ENCODE results near the gene XCL2.
"Not testable (repeated sequence)": the region's sequence is repeated elsewhere in the genome, so short reads cannot be mapped to it uniquely, and the experiment has no call there.

The XCL2 gene

GRCh38 chr1:168560370-168560769, 16.6 kb upstream of the XCL2 start:
- DNase-seq (ENCODE audit: extremely low read depth in 1 of 2, low read depth in 1 of 2): no peak

DNA sequence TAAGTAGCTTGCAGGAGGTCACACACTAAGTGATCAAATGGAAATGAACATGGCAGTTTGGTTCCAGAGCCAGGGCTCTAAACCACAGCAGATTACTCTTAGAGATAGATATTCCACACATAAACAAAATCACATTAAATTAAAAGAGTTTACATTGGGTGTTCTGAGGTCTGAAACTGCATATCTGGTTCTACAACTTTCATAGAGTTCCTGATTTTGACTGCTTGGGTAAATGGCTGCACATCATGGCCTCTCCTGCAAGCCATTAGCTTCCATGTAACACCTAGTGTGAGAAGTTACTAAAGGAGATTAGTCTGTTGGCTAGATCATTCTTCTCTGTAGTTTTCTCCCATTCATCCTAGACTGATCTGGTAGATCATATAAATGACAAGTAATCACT, 12.8 kb upstream of the XCL2 start:
- no peak for DNase-seq (ENCODE audit: extremely low read depth in 1 of 2, low read depth in 1 of 2)

- DNase-seq (ENCODE audit: extremely low read depth in 1 of 2, low read depth in 1 of 2): no peak
Measured at GRCh38 chr1:168555508-168556046, 11.8 kb upstream of the XCL2 start.

DNA sequence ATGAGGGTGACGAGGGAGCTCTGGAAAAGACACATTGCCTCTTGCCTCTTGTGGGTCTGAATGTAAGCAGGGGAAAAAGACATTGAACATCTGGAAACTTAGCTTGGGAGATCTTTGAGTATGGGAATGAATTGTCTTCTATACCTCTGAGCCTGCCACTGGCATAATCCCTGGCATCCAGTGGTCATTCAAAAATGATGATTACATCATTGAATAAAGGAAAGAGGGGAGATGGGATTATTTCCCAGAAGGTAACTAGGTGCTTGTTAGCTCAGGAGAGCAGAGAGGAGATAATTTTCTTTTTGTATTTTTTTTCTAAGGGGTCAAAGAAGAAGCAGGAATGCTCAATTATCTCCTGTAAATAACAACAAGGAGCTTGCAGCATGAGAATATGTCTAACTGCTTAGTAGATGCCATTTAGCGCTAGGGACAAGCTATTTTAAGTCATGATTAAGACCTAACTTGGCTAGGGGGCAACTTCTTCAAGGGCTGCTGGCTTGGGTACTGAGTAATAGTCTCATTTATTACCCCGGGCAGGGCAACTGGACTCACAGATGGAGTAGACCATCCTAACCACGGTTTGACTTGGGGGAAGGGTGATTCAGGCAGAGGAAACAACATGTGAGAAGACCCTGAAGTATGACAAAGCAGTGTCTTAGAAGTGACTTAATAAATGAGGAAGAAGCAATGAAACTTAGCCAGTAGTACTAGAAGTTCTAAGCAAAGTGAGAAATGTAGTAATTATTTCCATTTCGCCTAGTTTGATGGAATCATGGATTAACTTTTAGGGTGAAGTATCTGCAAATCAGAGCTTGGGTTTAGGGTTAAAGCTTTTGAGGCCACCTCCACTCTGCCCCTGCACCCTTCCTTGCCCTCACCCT, 11.0 kb upstream of the XCL2 start:
- no peak for DNase-seq (ENCODE audit: extremely low read depth in 1 of 2, low read depth in 1 of 2)

GRCh38 chr1:168553680-168554553, 10.1 kb upstream of the XCL2 start:
- DNase-seq (ENCODE audit: extremely low read depth in 1 of 2, low read depth in 1 of 2): no peak

DNA sequence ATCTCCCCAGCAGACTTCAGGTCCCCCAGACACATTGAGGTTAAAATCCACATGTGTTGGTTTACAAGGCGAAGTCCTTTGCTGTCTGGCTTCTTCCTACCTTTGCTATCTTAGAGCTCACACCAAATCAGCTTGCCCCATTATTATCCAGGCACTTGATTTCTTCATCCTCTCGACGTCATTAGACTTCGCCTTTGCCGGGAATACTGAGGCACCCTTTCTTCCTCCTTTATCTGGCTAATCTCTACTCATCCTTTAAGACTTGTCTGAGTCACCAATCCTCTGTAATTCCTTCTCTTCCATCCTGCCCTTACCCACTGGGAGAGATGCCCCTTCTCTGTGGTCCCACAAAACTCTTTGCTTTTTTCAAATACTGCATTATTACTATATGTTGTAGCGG, 9.2 kb upstream of the XCL2 start:
- no peak for DNase-seq (ENCODE audit: extremely low read depth in 1 of 2, low read depth in 1 of 2)

GRCh38 chr1:168551688-168552087, 7.9 kb upstream of the XCL2 start:
- DNase-seq (ENCODE audit: extremely low read depth in 1 of 2, low read depth in 1 of 2): no peak

DNA sequence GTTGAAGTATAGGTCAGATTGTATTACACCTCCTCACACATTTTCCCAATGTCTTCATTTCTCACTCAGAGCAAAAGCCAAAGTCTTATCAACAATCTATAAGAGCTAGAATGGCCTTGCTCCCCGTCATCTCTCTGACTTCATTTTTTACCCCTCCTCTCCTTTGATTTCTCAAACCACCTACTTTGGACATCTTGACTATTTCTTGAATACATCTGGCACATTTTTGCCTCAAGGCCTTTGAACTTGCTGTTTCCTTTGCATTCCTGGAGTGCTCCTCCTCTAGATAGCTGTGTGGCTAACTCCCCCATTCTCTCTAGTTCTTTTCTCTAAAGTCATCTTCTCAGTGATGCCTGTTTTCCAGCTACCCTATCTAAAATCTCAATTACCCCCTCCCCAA, 7.2 kb upstream of the XCL2 start:
- no peak for DNase-seq (ENCODE audit: extremely low read depth in 1 of 2, low read depth in 1 of 2)

DNA sequence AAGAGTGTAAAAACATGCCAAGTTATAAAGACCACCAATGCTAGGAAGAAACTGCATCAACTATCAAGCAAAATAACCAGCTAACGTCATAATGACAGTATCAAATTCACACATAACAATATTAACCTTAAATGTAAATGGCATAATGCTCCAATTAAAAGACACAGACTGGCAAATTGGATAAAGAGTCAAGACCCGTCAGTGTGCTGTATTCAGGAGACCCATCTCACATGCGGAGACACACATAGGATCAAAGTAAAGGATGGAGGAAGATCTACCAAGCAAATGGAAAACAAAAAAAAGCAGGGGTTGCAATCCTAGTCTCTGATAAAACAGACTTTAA, 2.7 kb upstream of the XCL2 start:
- not testable (repeated sequence) for DNase-seq (ENCODE audit: extremely low read depth in 1 of 2, low read depth in 1 of 2)

DNA sequence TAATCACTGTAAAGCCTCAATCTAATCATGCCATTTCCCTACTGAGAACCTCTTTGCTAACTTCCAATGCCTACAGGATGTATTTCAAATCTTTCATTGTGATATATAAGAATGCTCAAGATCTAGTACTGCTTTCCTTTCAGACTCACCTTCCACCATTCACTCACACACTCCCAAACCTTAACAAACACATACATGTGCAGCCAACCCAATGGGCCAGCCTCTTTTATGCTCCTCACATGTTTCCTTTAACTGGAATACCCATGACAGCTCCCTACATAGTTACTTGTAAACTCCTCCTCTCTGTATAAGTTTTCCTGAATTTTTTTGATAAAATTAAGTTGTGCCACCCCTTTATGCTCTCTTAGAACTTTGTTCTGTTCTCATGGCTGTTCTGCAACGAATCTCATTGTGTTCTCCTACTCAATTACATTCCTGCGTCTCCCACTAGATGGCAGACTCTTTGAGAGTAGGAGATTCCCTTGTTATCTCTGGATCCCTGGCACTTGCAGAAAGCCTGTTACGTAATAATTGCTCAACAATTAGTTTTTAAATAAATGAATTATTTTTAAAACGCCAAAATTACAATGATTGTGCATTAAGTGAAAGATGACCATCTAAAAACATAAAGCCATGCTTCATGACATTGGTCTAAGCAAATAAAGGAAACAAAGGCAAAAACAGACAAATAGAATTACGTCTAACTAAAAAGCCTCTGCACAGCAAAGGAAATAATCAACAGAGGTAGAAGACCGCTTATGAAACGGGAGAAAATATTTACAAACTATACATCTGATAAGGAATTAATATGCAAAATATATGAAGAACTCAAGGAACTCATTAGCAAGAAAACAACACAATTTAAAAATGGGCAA, 2.1 kb upstream of the XCL2 start:
- DNase-seq (ENCODE audit: extremely low read depth in 1 of 2, low read depth in 1 of 2): not testable (repeated sequence)

GRCh38 chr1:168542978-168543377, 819 bp downstream of the XCL2 start:
- DNase-seq (ENCODE audit: extremely low read depth in 1 of 2, low read depth in 1 of 2): not testable (repeated sequence)

DNA sequence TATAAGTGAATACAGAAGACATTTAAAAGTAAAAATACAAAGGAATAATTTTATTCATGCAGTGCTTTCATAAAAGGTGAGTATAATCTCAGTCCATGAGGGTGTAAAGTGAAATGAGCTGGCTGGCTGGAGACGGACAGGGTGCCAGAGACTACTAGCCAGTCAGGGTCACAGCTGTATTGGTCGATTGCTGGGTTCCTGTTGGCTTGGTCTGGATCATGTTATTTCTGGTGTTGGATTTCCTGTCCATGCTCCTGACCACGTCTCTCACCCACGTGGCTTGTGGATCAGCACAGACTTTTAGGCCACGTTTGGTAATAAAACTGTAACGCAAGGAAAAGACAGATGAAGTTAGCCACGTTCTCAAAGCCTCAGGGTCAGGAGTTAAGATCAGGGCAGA, 3.0 kb downstream of the XCL2 start:
- DNase-seq (ENCODE audit: extremely low read depth in 1 of 2, low read depth in 1 of 2): not testable (repeated sequence)

DNA sequence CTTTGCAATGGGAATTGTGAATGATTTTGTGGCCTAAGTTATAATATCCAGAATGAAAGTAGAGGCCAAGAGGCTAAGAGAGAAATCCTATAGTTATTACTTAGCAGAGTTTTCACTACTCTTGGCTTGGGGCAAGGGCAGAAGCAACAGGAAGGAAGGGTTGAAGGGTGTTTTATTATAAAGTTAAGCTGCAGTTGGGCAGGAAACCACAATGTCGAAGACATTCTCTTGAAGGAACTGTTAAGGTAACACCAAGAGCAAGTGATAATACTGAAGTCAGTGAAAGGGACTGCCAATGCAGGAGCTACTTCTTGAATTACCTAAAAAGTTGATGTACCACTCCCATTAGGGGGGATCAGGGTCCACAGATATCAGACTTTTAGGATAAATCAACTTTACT, 8.3 kb downstream of the XCL2 start:
- DNase-seq (ENCODE audit: extremely low read depth in 1 of 2, low read depth in 1 of 2): no peak

DNA sequence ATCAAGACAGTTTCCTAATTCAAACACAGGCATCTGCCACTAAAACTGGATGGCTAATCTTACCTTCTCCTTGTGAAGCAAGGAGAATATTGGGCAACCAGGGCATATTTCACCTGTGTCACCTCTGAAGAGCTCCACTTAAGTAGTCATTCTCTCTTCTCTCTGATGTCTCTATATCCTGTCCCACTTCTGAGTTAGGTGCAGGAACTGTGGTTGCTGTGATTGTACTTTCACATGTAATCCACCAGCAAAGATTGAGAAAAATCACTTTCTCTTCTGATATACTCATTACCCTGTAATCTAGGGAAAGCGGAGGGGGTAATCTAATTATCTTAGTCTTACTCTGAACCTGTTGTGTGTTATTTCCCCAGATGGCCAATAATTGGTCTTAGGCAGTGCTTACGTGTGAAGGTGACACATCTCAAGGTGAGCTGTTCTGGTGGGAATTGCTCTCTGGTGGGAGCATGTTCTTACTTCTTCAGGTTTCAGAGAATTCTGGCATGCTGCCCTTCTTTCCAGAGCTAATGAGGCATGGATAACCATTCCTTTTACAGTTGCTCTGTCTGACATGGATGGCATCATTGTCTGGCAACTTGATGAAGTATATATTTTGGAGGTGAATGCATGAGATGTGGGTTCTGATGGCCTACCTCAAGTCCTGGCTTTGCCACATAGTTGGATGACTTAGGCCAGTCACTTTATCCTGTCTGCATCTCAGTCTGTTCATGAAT, 12.0 kb downstream of the XCL2 start:
- no peak for DNase-seq (ENCODE audit: extremely low read depth in 1 of 2, low read depth in 1 of 2)

GRCh38 chr1:168529518-168529917, 14.3 kb downstream of the XCL2 start:
- no peak for DNase-seq (ENCODE audit: extremely low read depth in 1 of 2, low read depth in 1 of 2)

DNA sequence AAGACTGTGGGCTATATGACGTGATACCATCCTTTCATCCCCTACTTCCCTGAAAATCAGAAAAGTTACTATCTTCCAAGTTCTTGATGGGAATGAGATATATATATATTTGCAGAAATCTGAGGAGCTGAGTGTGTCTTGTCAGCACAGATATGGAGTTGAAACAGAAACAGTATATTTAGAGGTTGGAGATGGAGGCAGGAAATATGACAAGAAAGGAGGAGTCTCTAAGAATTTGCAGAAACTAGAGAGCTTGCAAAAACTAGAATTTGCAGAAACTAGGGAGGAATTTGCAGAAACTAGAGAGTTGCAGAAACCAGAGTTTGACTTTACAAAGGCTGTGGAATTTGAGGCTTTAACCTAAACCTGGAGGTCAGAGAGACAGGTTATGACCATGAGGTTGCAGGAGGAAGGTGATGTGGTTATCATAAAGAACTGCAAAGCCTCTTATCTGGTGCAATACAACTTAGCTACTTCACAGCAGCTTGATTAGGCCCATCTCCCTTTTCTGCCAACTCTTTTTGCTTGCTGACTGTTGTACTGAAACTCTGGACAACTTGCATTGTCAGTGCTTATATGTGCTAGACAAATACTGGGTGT, 22.3 kb downstream of the XCL2 start:
- no peak for DNase-seq (ENCODE audit: extremely low read depth in 1 of 2, low read depth in 1 of 2)

DNA sequence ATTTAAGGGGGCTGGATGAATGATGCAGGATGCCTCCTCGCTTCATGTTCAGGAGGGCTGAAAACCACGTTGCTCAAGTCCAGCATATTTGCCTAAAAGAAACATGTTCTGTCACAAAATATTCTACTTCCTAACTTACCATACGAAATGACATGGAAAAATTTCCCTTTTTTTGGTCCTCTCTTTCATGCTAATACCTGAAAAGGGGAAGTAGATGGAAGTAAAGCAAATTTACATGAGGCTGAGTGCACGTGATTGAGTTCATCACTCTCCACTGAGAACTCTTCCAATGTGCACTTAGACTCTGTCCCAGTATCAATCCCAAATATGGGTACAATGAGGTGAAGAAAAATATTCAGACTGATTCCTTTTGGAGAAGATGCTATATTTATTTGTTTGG, 23.0 kb downstream of the XCL2 start:
- DNase-seq (ENCODE audit: extremely low read depth in 1 of 2, low read depth in 1 of 2): no peak

- DNase-seq (ENCODE audit: extremely low read depth in 1 of 2, low read depth in 1 of 2): no peak
Measured at GRCh38 chr1:168520052-168520751, 23.6 kb downstream of the XCL2 start.

DNA sequence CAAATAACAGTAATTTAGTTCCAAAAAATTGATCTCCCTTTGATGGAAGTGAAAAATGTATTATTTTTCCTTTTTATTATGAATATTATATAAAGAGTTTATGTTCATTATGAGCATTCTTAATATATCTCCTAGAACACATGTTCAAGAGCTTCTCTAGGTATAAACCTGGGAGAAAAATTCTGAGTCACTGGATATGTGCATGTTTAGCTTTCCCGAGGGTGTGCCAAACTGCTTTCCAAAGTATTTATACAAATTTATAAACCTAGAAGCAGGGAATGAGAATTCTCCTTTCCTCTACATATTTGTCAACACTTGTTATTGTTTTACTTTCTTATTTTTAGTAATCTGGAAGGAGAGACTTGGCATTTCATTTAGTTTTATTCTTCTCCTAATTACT, 25.0 kb downstream of the XCL2 start:
- DNase-seq (ENCODE audit: extremely low read depth in 1 of 2, low read depth in 1 of 2): no peak

Measured in activated CD8-positive, alpha-beta memory T cell treated with anti-CD3 and anti-CD28 coated beads for 1 hour (primary cell).